NCI-H345 treated with DMSO at 0.1 percent for 48 hours (cell line): ENCODE results near the gene HAX1.

Experiments
- DNase-seq: peaks from one replicate; lab custom pipeline; 2025; ENCODE audit not compliant: unreplicated experiment; lab: John Stamatoyannopoulos, UW

Gene HAX1

DNA sequence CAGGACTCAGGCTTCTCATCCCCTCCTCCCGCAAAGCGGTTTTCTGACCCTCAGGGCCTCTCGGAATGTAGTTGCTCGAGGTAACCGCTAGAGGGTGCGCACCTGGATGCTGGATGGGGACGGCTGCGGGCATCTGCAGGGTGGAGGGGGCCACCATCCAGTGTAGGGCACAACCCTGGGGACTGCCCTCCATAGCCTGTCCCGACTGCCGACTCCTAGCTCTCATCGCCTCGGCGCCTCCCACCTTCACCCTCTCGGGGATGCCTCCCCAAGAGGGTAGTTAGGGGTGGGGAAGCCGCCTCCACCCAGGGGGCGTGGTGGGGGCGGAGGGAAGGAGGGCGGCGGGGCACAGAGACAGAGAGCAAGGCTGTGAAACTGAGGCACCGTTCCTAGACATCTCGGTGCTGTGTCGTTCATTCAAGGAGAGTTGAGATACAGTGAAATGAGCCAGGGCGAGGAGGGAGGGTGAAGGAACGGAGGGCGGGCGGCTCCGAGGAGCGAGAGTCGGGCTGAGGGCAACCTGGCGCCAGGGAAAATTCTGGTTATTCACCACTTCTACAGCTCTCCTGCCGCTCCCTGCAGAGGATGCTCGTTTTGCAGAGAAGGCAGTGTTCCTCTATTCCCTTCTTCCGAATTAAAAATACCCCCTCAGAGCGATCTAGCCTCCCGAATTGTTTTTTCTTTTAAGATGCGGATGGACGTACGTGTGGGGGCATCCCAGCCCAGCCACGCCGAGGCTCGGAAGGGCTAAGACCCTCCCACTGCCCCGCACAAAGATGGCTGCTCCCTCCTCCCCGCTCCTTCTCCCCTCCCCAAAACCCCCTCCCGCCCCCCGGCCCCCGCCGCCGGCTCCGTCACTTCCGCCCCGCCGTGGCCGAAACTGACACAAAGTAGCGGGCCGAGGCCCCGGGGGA lies 52.5 kb downstream of the HAX1 start, which contains the start of gene ATP8B2:
Gene ATP8B2 (plus strand): TSS at position 857 of the 914 bp plus-strand sequence. CDS start 2,617 bp downstream, outside the sequence.
- DNase-seq: peak; percentile 95
